GM21381 (cell line): Measurements from ENCODE around the gene TMEM74B.
"Not testable (repeated sequence)": the region's sequence is repeated elsewhere in the genome, so short reads cannot be mapped to it uniquely, and the experiment has no call there.

ENCODE experiments used
- ATAC-seq: cut with Tn5 transposase; IDR thresholded peaks from one replicate; pipeline ENCODE4 v1.9.1; 2021; ENCODE audit warnings: mild to moderate bottlenecking, moderate library complexity; ENCODE audit not compliant: unreplicated experiment

Gene TMEM74B

GRCh38 chr20:1149812-1150211 lies 35.0 kb downstream of the TMEM74B start:
- not testable (repeated sequence) for ATAC-seq

- no peak for ATAC-seq
Observed at GRCh38 chr20:1146957-1147356, 37.8 kb downstream of the TMEM74B start.

- no peak for ATAC-seq
Observed at GRCh38 chr20:1144401-1145172, 40.2 kb downstream of the TMEM74B start.

GRCh38 chr20:1137236-1137635 lies 47.5 kb downstream of the TMEM74B start:
- ATAC-seq = no peak

GRCh38 chr20:1134836-1135235 lies 49.9 kb downstream of the TMEM74B start:
- ATAC-seq = no peak

- no peak for ATAC-seq
Observed at GRCh38 chr20:1134355-1134754, 50.4 kb downstream of the TMEM74B start.

GRCh38 chr20:1131354-1131753 lies 53.4 kb downstream of the TMEM74B start:
- no peak for ATAC-seq

GRCh38 chr20:1130847-1131246 lies 53.9 kb downstream of the TMEM74B start:
- no peak for ATAC-seq
